H9 (cell line): ENCODE data around the gene JMJD1C. TPM values are rescaled to one million over a fixed set of nuclear protein-coding genes. Genes with fewer than 3 reads are reported as not detected.

Experiments used
- DNase-seq: peaks from one replicate; pipeline ENCODE4 v3.0.0-alpha.2; 2017
- H2AFZ ChIP-seq: one replicate; pipeline ENCODE4 v1.6.1; 2013; ENCODE audit warnings: mild to moderate bottlenecking, low read length, control low read depth, moderate library complexity
- H2AK5ac ChIP-seq: 2 replicates; pipeline ENCODE4 v1.6.1; 2013; ENCODE audit warnings: low read length, control low read depth, mixed read lengths; ENCODE audit not compliant: insufficient read length
- H2BK120ac ChIP-seq: one replicate; pipeline ENCODE4 v1.6.1; 2013; ENCODE audit warnings: low read depth, mild to moderate bottlenecking, low read length, control low read depth, inconsistent platforms; ENCODE audit not compliant: poor library complexity, severe bottlenecking
- H2BK12ac ChIP-seq: 2 replicates; pipeline ENCODE4 v1.6.1; 2013; ENCODE audit warnings: low read length, control low read depth, mixed read lengths, low read depth; ENCODE audit not compliant: insufficient read length
- H2BK15ac ChIP-seq: 2 replicates; pipeline ENCODE4 v1.6.1; 2013; ENCODE audit warnings: low read depth, low read length, control low read depth
- H2BK20ac ChIP-seq: one replicate; pipeline ENCODE4 v1.6.1; 2013; ENCODE audit warnings: low read depth, mild to moderate bottlenecking, low read length, control low read depth, inconsistent platforms; ENCODE audit not compliant: poor library complexity, severe bottlenecking
- H2BK5ac ChIP-seq: 2 replicates; pipeline ENCODE4 v1.6.1; 2013; ENCODE audit warnings: low read length, control low read depth, mixed read lengths; ENCODE audit not compliant: insufficient read length
- H3K14ac ChIP-seq: 2 replicates; pipeline ENCODE4 v1.6.1; 2013; ENCODE audit warnings: low read length, control low read depth; ENCODE audit not compliant: insufficient read depth
- H3K18ac ChIP-seq: 2 replicates; pipeline ENCODE4 v1.6.1; 2013; ENCODE audit warnings: low read depth, mild to moderate bottlenecking, mixed read lengths, low read length, control low read depth; ENCODE audit not compliant: insufficient read length
- H3K23ac ChIP-seq: 2 replicates; pipeline ENCODE4 v1.6.1; 2013; ENCODE audit warnings: low read length, control low read depth, mixed read lengths, low read depth; ENCODE audit not compliant: insufficient read length
- H3K23me2 ChIP-seq: 2 replicates; pipeline ENCODE4 v1.6.1; 2013; ENCODE audit warnings: low read depth, mild to moderate bottlenecking, mixed read lengths, low read length, control low read depth; ENCODE audit not compliant: insufficient read length, poor library complexity, severe bottlenecking
- H3K27ac ChIP-seq: 2 replicates; pipeline ENCODE4 v1.5.1; 2013; ENCODE audit warnings: low read length, control low read depth, mixed read lengths, low read depth; ENCODE audit not compliant: insufficient read length
- H3K27me3 ChIP-seq: 2 replicates; pipeline ENCODE4 v1.6.1; 2013; ENCODE audit warnings: low read length, control low read depth, inconsistent platforms; ENCODE audit not compliant: insufficient read depth
- H3K4ac ChIP-seq: 2 replicates; pipeline ENCODE4 v1.6.1; 2013; ENCODE audit warnings: low read depth, mild to moderate bottlenecking, control low read depth, inconsistent platforms, low read length, moderate library complexity
- H3K4me1 ChIP-seq: 2 replicates; pipeline ENCODE4 v1.6.1; 2013; ENCODE audit warnings: low read length, control low read depth, inconsistent platforms; ENCODE audit not compliant: insufficient read depth
- H3K4me2 ChIP-seq: 2 replicates; pipeline ENCODE4 v1.6.1; 2013; ENCODE audit warnings: low read length, control low read depth, mixed read lengths; ENCODE audit not compliant: insufficient read length, insufficient read depth
- H3K56ac ChIP-seq: 2 replicates; pipeline ENCODE4 v1.6.1; 2013; ENCODE audit warnings: low read depth, mild to moderate bottlenecking, mixed read lengths, low read length, control low read depth; ENCODE audit not compliant: insufficient read length
- H3K79me1 ChIP-seq: 2 replicates; pipeline ENCODE4 v1.6.1; 2013; ENCODE audit warnings: low read depth, mild to moderate bottlenecking, moderate library complexity, low read length, control low read depth, inconsistent platforms; ENCODE audit not compliant: insufficient read depth, poor library complexity, severe bottlenecking
- H3K79me2 ChIP-seq: 2 replicates; pipeline ENCODE4 v1.6.1; 2013; ENCODE audit warnings: low read length, control low read depth, inconsistent platforms; ENCODE audit not compliant: insufficient read depth
- H3K9ac ChIP-seq: 2 replicates; pipeline ENCODE4 v1.6.1; 2013; ENCODE audit warnings: low read length, control low read depth, mixed read lengths; ENCODE audit not compliant: insufficient read length; ENCODE audit errors: extremely low read depth
- H3K9me3 ChIP-seq: one replicate; pipeline ENCODE4 v1.6.1; 2013; ENCODE audit warnings: low read depth, low read length, inconsistent platforms; ENCODE audit not compliant: control insufficient read depth
- H3T11ph ChIP-seq: one replicate; pipeline ENCODE4 v1.6.1; 2013; ENCODE audit warnings: mild to moderate bottlenecking, low read length, control low read depth, inconsistent platforms
- H4K20me1 ChIP-seq: one replicate; pipeline ENCODE4 v1.6.1; 2013; ENCODE audit not compliant: control insufficient read depth, insufficient read length, insufficient read depth
- H4K5ac ChIP-seq: 2 replicates; pipeline ENCODE4 v1.6.1; 2013; ENCODE audit warnings: low read depth, mild to moderate bottlenecking, mixed read lengths, low read length, control low read depth; ENCODE audit not compliant: insufficient read length
- H4K8ac ChIP-seq: replicated peaks from 2 replicates; pipeline ENCODE4 v1.6.1; 2013; ENCODE audit warnings: low read length, control low read depth, mixed read lengths, low read depth; ENCODE audit not compliant: insufficient read length
- H4K91ac ChIP-seq: 2 replicates; pipeline ENCODE4 v1.6.1; 2013; ENCODE audit warnings: low read depth, mild to moderate bottlenecking, moderate library complexity, mixed read lengths, low read length, control low read depth; ENCODE audit not compliant: insufficient read length
- H3K27ac Mint-ChIP-seq, 3 experiments: 2 replicates in 2 of 3; 3 replicates in 1 of 3; pipeline ENCODE4 v1.8.0; 2020 to 2021; ENCODE audit warnings: mixed read lengths in 3 of 3, mild to moderate bottlenecking in 1 of 3, moderate library complexity in 1 of 3
- H3K27me3 Mint-ChIP-seq: 2 replicates; pipeline ENCODE4 v1.8.0; 2021; ENCODE audit warnings: low read depth, mild to moderate bottlenecking, moderate library complexity, mixed read lengths
- H3K36me3 Mint-ChIP-seq, 3 experiments: 2 replicates in 2 of 3; 3 replicates in 1 of 3; pipeline ENCODE4 v1.8.0; 2020 to 2021; ENCODE audit warnings: low read depth in 3 of 3, mixed read lengths in 3 of 3; ENCODE audit not compliant: insufficient read depth in 1 of 3
- H3K4me1 Mint-ChIP-seq, 2 experiments: 2 replicates each; pipeline ENCODE4 v1.8.0; 2020; ENCODE audit warnings: mixed read lengths in 2 of 2
- H3K4me3 Mint-ChIP-seq, 2 experiments: 2 replicates in 1 of 2; 3 replicates in 1 of 2; pipeline ENCODE4 v1.8.0; 2020 to 2021; ENCODE audit warnings: mild to moderate bottlenecking in 2 of 2, mixed read lengths in 2 of 2, moderate library complexity in 1 of 2
- H3K9me3 Mint-ChIP-seq, 2 experiments: 2 replicates in 1 of 2; 3 replicates in 1 of 2; pipeline ENCODE4 v1.8.0; 2020; ENCODE audit warnings: mild to moderate bottlenecking in 2 of 2, mixed read lengths in 2 of 2, moderate library complexity in 1 of 2
- CTCF ChIP-seq: fragments of 200-600 bp; sonication (generic); conservative IDR thresholded peaks from 3 replicates; pipeline ENCODE4 v1.8.0; 2021; ENCODE audit warnings: antibody characterized with exemption, mild to moderate bottlenecking
- WGBS: extraction: QIAGEN DNeasy Blood & Tissue Kit; methylation state at CpG from one replicate; pipeline ENCODE4 v1.1.7; 2013; ENCODE audit warnings: missing lambda C conversion rate, low lambda C conversion rate, mixed read lengths; ENCODE audit not compliant: insufficient read length; ENCODE audit errors: extremely low coverage; 5-methylcytosine and 5-hydroxymethylcytosine counted together
- total RNA-seq: library from RNA; stranded (reverse); gene quantifications from 2 replicates; pipeline ENCODE4 v1.2.1, GENCODE V29; 2021

JMJD1C gene
- total RNA-seq, 1 experiment from 2014 or later = 200 TPM

- H3K9ac ChIP-seq = no peak overlapping the region
- no peak overlapping the region for H2AFZ ChIP-seq
- no peak overlapping the region for H4K91ac ChIP-seq
- H2BK15ac ChIP-seq = no peak overlapping the region
- Mint-ChIP-seq H3K36me3 (peaks cover 4 to 20% (median 9%) of the 10 kb centered on the region in 3 experiments; a peak in 4 of 7 replicates), H3K27ac (no peak overlapping the region; a peak in 1 of 7 replicates), H3K4me1 (peaks cover 15 to 16% of the 10 kb centered on the region in 2 experiments), H3K4me3 (no peak overlapping the region), H3K27me3 (no peaks in the 10 kb centered on the region), H3K9me3 (peaks cover 3 to 5% of the 10 kb centered on the region in 2 experiments; a peak in 3 of 5 replicates)
- no peaks in the 10 kb centered on the region for H4K20me1 ChIP-seq
- H2BK5ac ChIP-seq = no peak overlapping the region
- H4K5ac ChIP-seq = no peak overlapping the region
- H3T11ph ChIP-seq = no peak overlapping the region
- no peak overlapping the region for H2BK12ac ChIP-seq
- no CpG with 5 or more reads among the region's 1 CpG for WGBS
- peaks cover 10% of the 10 kb centered on the region; the same call in 1 of the 2 replicates for H3K79me2 ChIP-seq
- H3K27me3 ChIP-seq = no peaks in the 10 kb centered on the region
- H3K9me3 ChIP-seq = no peaks in the 10 kb centered on the region
- no peak for DNase-seq
- no peak overlapping the region for H2BK120ac ChIP-seq
- H3K23me2 ChIP-seq = no peaks in the 10 kb centered on the region
- H3K27ac ChIP-seq = no peak overlapping the region
- H3K4ac ChIP-seq = no peak overlapping the region
- no peak overlapping the region for H2BK20ac ChIP-seq
- no peak for TF ChIP-seq CTCF
- H3K56ac ChIP-seq = no peak overlapping the region
- H3K79me1 ChIP-seq = peaks cover 3% of the 10 kb centered on the region
- no peak overlapping the region for H3K14ac ChIP-seq
- H3K4me1 ChIP-seq = no peaks in the 10 kb centered on the region
- no peak overlapping the region for H3K4me2 ChIP-seq
- no peak overlapping the region for H3K18ac ChIP-seq
- H2AK5ac ChIP-seq = no peak overlapping the region
- no peak overlapping the region for H4K8ac ChIP-seq
- no peak overlapping the region for H3K23ac ChIP-seq
These were observed 75.3 kb downstream of the JMJD1C start for GRCh38 chr10:63390521-63390920.
